ENCODE measurements around the gene ANTKMT. TPM values are rescaled to one million over a fixed set of nuclear protein-coding genes. Genes with fewer than 3 reads are reported as not detected.

The ANTKMT gene
- total and polyA plus RNA-seq, 5 experiments from 2014 or later: 44.3 to 128 (median 93.5) TPM

DNA sequence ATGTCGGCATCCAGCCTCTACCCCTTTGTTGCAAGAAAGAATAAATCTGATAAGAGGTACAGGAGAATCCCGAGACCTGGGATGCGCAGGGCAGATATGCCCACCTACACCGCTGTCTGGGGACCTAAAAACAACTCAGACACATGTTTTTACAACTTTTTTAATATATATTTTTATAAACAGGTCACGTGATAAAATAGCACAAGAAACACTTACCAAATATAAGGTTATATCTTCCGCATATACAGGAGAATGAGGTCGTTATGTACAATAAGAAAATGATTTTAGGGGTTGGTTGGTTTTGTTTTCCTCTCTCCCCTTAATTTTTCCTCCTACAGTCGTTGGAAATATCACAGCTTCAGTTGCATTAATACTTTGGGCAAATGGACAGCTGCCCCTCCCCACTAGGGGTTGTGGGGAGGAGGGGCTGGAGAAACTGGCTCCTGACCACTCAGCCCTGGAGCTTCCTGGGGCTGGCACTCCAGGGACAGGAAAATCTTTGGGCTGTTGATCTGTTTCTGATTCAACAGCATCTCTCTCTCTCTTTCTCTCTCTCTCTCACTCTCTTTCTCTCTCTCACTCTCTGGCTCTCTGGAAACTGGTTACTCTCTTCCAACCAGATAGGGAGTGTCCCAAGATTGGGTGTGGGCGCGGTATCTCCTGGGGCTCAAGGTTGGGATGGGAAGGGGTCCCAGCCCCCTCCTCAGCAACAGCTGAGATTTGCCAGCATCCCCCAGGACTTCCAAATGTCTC lies 28.4 kb upstream of the ANTKMT start:
- H3K36me3 Mint-ChIP-seq: no peaks in the 10 kb centered on the region
- ATAC-seq (no peak), DNase-seq (no peak)
- H3K27me3 Mint-ChIP-seq: peaks cover 0 to 2% (median 0%) of the 10 kb centered on the region in 5 donors
- POLR2A ChIA-PET: interaction anchor here (0.9 to 5.2 kb wide), 5 partner anchors 8 to 56 kb away, joined by 3 to 56 read pairs (median 49); partner anchors contain the start of genes ANTKMT, CCDC78, HAGHL and JMJD8
- peaks cover 9 to 59% (median 32%) of the 10 kb centered on the region in 4 donors for H3K4me1 Mint-ChIP-seq
- H3K9me3 Mint-ChIP-seq: no peaks in the 10 kb centered on the region
- H3K27ac Mint-ChIP-seq: peak overlapping the region in 5 of 10 donors; percentile 26 to 68 (median 53)
- H3K4me3 Mint-ChIP-seq: peak overlapping the region; percentile 2 to 82 (median 59)

DNA sequence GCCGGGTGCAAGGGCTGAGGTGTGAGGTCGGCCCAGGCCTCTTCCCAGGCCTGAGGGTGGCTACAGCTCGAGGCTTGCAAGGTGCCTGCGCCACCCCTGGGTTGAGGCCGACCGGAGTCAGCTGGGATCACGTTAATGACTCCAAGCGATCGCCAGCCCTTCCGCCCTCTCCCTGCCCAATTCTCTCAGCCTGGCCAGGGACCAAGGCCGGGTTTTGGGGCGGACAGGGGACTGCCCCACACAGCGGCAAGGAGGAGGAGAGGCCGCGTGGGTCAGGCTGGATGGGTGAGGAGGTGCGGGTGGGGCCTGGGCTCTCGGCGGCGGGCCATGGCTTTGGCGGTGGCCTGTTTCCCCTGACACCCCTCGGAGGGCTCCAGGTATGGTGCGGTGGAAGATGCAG lies 27.6 kb upstream of the ANTKMT start:
- no peaks in the 10 kb centered on the region for H3K9me3 Mint-ChIP-seq
- H3K27me3 Mint-ChIP-seq: peaks cover 0 to 2% (median 0%) of the 10 kb centered on the region in 5 donors
- no peaks in the 10 kb centered on the region for H3K36me3 Mint-ChIP-seq
- peak overlapping the region in 3 of 10 donors; percentile 20 to 40 (median 28) for H3K27ac Mint-ChIP-seq
- ATAC-seq: peak in 1 of 2 donors; percentile 1
- DNase-seq: no peak
- POLR2A ChIA-PET: interaction anchor here (0.9 to 5.2 kb wide), 5 partner anchors 9 to 57 kb away, joined by 3 to 56 read pairs (median 49); partner anchors contain the start of genes ANTKMT, CCDC78, HAGHL and JMJD8
- peak overlapping the region in 9 of 10 donors; percentile 4 to 82 (median 44) for H3K4me3 Mint-ChIP-seq
- H3K4me1 Mint-ChIP-seq: peaks cover 9 to 53% (median 32%) of the 10 kb centered on the region in 4 donors

DNA sequence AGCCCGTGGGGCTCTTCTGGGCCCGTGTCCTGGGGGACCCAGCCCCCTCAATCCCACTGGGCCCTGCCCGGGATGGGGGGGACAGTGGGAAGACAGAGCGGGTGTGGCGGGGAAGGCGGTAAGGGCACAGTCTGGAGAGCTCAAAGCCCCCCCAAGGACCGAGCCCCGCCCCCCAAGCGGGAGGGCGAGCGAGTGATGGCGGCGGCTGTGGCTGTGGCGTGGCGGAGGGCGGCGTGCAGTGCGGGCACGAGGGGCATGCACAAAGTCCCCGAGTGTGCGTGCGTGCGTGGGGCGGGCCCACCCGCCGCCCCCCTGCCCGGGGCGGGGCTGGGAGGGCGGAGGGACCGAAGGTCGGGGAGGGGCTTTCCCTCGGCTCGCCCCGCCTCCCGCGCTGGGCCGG lies 27.2 kb upstream of the ANTKMT start:
- H3K27me3 Mint-ChIP-seq: peaks cover 0 to 2% (median 0%) of the 10 kb centered on the region in 5 donors
- no peaks in the 10 kb centered on the region for H3K36me3 Mint-ChIP-seq
- peak overlapping the region in 2 of 10 donors; percentile 13 to 28 for H3K27ac Mint-ChIP-seq
- POLR2A ChIA-PET: interaction anchor here (0.9 to 5.2 kb wide), 8 partner anchors 9 to 57 kb away, joined by 3 to 56 read pairs (median 28); partner anchors contain the start of genes ANTKMT, CCDC78, HAGHL and JMJD8
- H3K4me1 Mint-ChIP-seq: peaks cover 9 to 49% (median 31%) of the 10 kb centered on the region in 4 donors
- no peaks in the 10 kb centered on the region for H3K9me3 Mint-ChIP-seq
- ATAC-seq (peak in 1 of 2 donors; percentile 43), DNase-seq (peak in 6 of 10 donors; percentile 56 to 69 (median 58))
- peak overlapping the region in 9 of 10 donors; percentile 4 to 82 (median 34) for H3K4me3 Mint-ChIP-seq

DNA sequence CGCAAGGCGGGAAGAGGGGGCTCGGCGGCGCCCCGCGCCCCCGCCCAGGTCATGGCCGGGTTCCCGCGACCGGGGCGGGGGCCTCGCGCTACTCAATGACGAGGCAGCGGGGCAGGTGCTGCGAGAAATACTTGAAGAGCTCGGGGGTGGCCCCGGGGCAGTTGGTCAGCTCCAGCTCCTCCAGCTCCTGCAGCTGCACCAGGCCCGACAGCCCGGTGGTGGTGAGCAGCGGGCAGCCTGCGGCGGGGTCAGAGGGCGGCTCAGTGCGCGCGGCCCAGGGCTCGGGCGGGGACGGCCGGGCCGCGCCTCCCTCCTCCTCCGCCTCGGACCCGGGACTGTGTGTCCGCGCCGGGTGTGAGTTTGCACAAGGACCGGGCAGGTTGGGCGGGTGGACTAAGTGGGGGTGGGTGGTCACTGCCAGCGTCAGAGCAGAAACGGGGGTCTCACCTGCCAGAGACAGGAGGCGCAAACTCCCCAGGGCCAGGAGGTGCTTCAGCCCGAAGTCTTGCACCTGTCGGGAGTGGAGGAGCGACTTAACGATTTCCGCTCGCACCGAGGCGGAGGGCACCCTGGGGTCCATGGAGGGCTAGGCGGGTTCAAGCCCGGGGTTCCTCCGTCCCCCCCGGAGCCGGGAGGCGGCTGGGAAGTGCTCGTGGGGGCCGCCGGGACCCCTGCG lies 26.6 kb upstream of the ANTKMT start:
- H3K4me1 Mint-ChIP-seq: peaks cover 9 to 49% (median 28%) of the 10 kb centered on the region in 4 donors
- POLR2A ChIA-PET: interaction anchor here (1.1 to 5.2 kb wide), 12 partner anchors 9 to 94 kb away, joined by 3 to 56 read pairs (median 14); partner anchors contain the start of genes ANTKMT, CCDC78, CHTF18 and HAGHL
- H3K36me3 Mint-ChIP-seq: no peaks in the 10 kb centered on the region
- H3K4me3 Mint-ChIP-seq: peak overlapping the region; percentile 72 to 87 (median 80)
- ATAC-seq (peak; percentile 22 to 25), DNase-seq (no peak)
- peak overlapping the region in 3 of 10 donors; percentile 29 to 78 (median 49) for H3K27ac Mint-ChIP-seq
- H3K9me3 Mint-ChIP-seq: no peaks in the 10 kb centered on the region
- peaks cover 0 to 2% (median 0%) of the 10 kb centered on the region in 5 donors for H3K27me3 Mint-ChIP-seq

DNA sequence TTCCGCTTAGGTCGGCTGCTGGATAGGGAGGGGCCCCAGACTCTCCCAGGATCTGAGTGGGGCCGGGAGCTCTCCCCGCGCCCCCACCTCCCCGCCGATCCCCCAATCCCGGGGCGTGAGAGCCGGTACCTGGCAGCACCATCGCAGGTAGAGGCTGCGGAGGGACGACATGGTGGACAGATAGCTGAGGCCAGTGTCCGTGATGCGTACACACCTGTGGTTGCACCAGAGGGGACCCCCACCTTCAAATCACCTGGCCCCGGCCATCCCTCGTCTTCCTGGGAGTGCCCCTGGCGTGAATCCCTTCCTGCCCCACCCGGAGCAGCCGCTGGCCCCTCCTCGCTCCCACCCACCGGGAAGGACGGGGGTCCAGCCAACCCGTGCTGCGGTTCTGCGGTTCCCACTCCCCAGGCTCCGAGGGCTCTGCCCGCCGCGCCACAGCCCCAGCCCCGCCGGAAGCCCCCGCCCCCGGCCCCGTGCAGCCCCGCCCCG lies 26.0 kb upstream of the ANTKMT start:
- no peaks in the 10 kb centered on the region for H3K9me3 Mint-ChIP-seq

DNA sequence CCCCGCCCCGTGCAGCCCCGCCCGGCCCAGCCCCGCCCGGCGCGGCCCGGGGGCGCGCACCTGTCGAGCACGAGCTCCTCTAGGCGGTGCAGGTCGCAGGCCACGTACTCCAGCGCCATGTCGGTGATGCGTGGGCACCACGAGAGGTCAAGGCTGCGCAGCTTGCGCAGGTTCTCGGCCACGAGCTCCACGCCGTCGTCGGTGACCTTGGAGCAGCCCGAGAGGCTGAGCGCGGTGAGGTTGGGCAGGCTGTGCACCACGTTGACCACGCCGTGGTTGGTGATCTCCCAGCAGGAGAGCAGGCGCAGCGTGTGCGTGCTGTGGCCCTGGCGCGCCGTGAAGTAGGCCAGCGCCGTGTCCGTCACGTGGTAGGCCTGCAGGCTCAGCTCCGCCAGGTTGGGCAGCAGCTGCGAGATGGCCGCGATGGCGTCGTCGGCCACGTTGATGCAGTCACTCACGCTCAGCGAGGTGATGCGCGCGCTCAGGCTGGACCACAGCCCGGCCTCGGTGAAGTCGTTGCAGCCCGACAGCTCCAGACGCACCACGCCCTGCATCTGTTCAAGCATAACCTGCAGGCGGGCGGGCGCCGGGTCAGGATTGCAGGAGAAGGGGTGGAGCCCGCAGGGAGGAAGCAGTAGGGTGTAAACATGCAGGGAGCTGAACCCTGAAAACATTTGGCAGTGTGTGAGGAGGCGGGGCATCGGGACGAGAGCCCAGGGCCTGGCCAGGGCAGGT lies 25.4 kb upstream of the ANTKMT start:
- H3K36me3 Mint-ChIP-seq: no peaks in the 10 kb centered on the region

More for the DNA sequence above, 26.0 kb upstream of the ANTKMT start:
- DNase-seq: no peak
- Mint-ChIP-seq H3K27ac (peak overlapping the region in 1 of 10 donors; percentile 13), H3K4me1 (peaks cover 9 to 48% (median 27%) of the 10 kb centered on the region in 4 donors), H3K4me3 (peak overlapping the region in 8 of 10 donors; percentile 26 to 82 (median 43)), H3K36me3 (no peaks in the 10 kb centered on the region), H3K27me3 (peaks cover 0 to 2% (median 0%) of the 10 kb centered on the region in 5 donors)
- ATAC-seq: peak; percentile 3 to 7
- POLR2A ChIA-PET: interaction anchor here (0.5 to 5.2 kb wide), 22 partner anchors 9 to 1460 kb away, joined by 3 to 56 read pairs (median 6); partner anchors contain the start of genes ANTKMT, CCDC78, CHTF18 and CIAO3

DNA sequence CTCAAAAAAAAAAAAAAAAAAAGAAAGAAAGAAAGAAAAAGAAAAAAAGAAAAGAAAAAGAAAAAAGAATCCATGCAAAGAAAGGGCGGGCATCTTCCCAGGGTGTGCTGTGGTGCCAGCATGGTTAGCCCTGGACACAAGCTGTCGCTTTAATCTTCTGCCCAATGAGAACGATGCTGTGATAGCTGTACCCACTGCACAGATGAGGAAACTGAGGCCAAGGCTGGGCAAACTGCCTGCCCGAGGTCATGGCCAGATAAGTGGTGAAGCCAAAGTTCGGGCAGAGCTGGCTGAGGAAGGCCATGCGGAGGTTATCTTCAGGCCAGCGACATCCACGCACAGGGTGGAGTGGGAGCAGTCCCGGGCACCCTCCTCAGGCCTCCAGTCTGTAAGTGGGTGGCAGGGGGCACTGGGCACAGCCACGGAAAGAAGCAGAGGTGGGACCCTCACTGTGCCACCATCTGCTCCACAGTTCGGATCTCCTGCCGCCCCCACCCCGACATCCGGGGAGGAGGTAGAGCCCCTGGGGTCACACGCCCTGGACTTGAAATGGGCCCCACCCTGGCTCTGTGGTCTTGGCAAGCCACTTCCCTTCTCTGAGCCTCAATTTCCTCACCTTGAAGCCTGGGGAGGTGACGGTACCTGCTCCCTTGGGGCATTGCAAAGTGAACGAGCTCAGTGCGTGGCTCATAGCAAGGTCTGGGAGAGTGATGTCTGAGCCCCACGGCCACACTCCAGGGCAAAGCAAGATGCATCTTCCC lies 21.9 kb upstream of the ANTKMT start:
- Mint-ChIP-seq H3K27me3 (peaks cover 4 to 13% (median 7%) of the 10 kb centered on the region in 5 donors), H3K4me1 (peaks cover 7 to 38% (median 11%) of the 10 kb centered on the region in 4 donors), H3K4me3 (peak overlapping the region in 8 of 10 donors; percentile 6 to 69 (median 38)), H3K9me3 (no peaks in the 10 kb centered on the region), H3K36me3 (no peaks in the 10 kb centered on the region), H3K27ac (no peak overlapping the region)
- DNase-seq (no peak), ATAC-seq (no peak)
- POLR2A ChIA-PET: interaction anchor here (0.7 to 1.7 kb wide), 6 partner anchors 9 to 89 kb away, joined by 3 to 5 read pairs (median 4); partner anchors contain the start of genes CCDC78, CHTF18, HAGHL and RPUSD1

More for the DNA sequence above, 25.4 kb upstream of the ANTKMT start:
- POLR2A ChIA-PET: interaction anchor here (0.5 to 5.2 kb wide), 27 partner anchors 8 to 1460 kb away, joined by 3 to 56 read pairs (median 5); partner anchors contain the start of genes ANTKMT, CCDC78, CHTF18 and CIAO3
- peak overlapping the region in 7 of 10 donors; percentile 42 to 85 (median 77) for H3K27ac Mint-ChIP-seq
- ATAC-seq: peak; percentile 67 to 71
- peak; percentile 43 to 83 (median 63) for DNase-seq
- no peaks in the 10 kb centered on the region for H3K9me3 Mint-ChIP-seq
- H3K27me3 Mint-ChIP-seq: peaks cover 0 to 2% (median 0%) of the 10 kb centered on the region in 5 donors
- H3K4me3 Mint-ChIP-seq: peak overlapping the region; percentile 77 to 86 (median 82)
- peaks cover 9 to 46% (median 22%) of the 10 kb centered on the region in 4 donors for H3K4me1 Mint-ChIP-seq

DNA sequence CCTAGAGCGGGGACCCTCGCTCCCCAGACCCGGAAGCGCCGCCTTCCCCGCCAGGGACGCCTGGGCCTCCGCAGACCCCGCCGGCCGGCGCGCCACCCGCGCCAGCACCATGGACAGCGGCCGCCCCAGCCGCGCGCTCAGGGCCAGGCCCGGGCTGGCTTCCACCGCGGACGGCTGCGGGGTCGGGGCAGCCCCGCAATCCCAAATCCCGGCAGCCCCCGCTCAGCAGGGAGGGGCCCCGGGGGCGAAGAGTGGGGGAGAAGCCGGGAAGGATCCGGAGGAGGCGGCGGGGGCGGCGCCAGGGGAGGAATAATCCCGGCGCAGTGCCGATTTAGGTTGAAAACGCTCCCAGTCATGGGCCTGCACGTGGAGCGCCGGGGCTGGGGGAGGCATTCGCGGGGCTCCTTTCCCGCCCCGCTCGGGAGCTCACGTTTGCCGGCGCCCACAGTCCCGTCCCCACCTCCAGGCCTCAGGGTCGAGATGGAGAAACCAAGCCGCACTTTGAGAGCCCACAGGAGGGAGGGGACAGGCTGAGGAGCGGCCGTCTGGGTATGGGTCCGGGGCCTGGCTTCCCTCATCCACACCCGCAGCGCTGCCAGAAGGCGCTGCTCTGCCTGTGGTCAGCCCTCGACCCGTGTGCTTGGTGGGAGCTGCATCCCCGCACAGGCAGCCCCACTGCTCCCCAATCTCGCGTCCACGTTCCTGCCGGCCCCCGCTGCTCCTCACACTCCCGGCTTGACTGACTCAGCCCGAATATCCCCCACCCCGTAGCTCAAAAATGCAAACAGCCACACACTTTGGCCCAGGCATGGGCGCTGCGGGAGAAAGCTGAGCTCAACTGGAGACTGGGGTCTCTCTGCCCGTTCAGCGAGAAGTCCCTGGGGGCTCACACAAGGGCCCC lies 20.0 kb upstream of the ANTKMT start:
- DNase-seq (peak in 8 of 10 donors; percentile 33 to 79 (median 62)), ATAC-seq (peak; percentile 70 to 85)
- peaks cover 4 to 21% (median 7%) of the 10 kb centered on the region in 5 donors for H3K27me3 Mint-ChIP-seq
- POLR2A ChIA-PET: interaction anchor here (1.2 to 1.5 kb wide), 2 partner anchors 15 to 20 kb away, joined by 4 to 5 read pairs; partner anchors contain the start of gene ANTKMT
- no peaks in the 10 kb centered on the region for H3K36me3 Mint-ChIP-seq
- H3K4me1 Mint-ChIP-seq: peaks cover 2 to 29% (median 6%) of the 10 kb centered on the region in 4 donors
- no peaks in the 10 kb centered on the region for H3K9me3 Mint-ChIP-seq
- no peak overlapping the region for H3K27ac Mint-ChIP-seq
- H3K4me3 Mint-ChIP-seq: peak overlapping the region in 2 of 10 donors; percentile 14 to 19

DNA sequence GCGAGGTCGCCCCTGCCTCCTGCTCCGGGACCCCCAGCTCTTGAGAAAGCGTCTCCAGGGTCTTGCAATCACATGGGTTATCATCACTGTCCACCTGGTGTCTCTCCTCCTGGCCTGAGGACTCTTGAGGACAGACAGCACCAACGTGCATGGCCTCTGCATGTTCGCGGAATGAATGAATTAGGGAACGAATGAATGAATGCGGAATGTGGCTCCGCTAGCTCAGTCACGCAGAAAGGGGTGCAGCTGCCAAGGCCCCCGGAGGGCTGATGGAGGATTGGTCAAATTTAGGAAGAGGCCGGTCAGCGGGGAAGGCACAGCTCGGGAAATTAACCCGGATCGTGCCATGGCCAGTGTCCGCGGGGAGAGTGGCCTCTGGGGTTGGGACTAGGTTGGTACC lies 18.6 kb upstream of the ANTKMT start:
- H3K36me3 Mint-ChIP-seq: peaks cover 0 to 2% (median 0%) of the 10 kb centered on the region in 3 donors
- no peaks in the 10 kb centered on the region for H3K9me3 Mint-ChIP-seq
- peaks cover 4 to 33% (median 13%) of the 10 kb centered on the region in 5 donors for H3K27me3 Mint-ChIP-seq
- POLR2A ChIA-PET: interaction anchor here (1.3 to 1.6 kb wide), 3 partner anchors 12 to 19 kb away, joined by 3 to 5 read pairs (median 3); partner anchors contain the start of genes ANTKMT and WDR24
- no peak overlapping the region for H3K27ac Mint-ChIP-seq
- H3K4me1 Mint-ChIP-seq: peaks cover 0 to 30% (median 6%) of the 10 kb centered on the region in 4 donors
- no peak overlapping the region for H3K4me3 Mint-ChIP-seq
- ATAC-seq: no peak
- DNase-seq: no peak

DNA sequence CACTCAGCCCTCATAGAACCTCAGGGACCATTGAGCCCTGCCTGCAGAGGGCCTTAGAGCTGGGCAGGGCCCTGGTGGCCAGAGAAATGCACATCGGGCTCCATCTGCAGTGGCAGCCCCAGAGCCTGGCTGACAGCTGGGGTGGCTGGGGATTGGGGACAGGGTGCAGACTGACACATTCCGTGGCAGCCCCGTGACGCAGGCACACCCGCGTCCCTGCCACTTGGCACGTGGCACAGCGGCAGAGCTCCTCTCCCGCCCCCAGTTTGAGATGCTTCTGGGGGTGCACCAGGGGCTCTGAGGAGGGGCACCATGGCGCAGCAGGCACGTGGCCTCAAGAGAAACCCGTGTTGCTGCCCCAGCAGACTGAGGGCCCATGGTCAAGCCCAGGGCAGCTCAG lies 17.5 kb upstream of the ANTKMT start:
- POLR2A ChIA-PET: interaction anchor here (0.6 to 2.0 kb wide), 4 partner anchors 8 to 25 kb away, joined by 3 to 19 read pairs (median 3); no protein-coding TSS in a partner anchor
- Mint-ChIP-seq H3K36me3 (peaks cover 0 to 4% (median 0%) of the 10 kb centered on the region in 3 donors), H3K27ac (no peak overlapping the region), H3K4me1 (peaks cover 0 to 29% (median 8%) of the 10 kb centered on the region in 4 donors), H3K4me3 (no peak overlapping the region), H3K27me3 (peaks cover 9 to 41% (median 21%) of the 10 kb centered on the region in 5 donors), H3K9me3 (no peaks in the 10 kb centered on the region)
- ATAC-seq (no peak), DNase-seq (no peak)

Measured in naive thymus-derived CD8-positive, alpha-beta T cell (primary cell).